ENCODE results near the gene NDP.
"Not testable (repeated sequence)": the region's sequence is repeated elsewhere in the genome, so short reads cannot be mapped to it uniquely, and the experiment has no call there.

Gene NDP

DNA sequence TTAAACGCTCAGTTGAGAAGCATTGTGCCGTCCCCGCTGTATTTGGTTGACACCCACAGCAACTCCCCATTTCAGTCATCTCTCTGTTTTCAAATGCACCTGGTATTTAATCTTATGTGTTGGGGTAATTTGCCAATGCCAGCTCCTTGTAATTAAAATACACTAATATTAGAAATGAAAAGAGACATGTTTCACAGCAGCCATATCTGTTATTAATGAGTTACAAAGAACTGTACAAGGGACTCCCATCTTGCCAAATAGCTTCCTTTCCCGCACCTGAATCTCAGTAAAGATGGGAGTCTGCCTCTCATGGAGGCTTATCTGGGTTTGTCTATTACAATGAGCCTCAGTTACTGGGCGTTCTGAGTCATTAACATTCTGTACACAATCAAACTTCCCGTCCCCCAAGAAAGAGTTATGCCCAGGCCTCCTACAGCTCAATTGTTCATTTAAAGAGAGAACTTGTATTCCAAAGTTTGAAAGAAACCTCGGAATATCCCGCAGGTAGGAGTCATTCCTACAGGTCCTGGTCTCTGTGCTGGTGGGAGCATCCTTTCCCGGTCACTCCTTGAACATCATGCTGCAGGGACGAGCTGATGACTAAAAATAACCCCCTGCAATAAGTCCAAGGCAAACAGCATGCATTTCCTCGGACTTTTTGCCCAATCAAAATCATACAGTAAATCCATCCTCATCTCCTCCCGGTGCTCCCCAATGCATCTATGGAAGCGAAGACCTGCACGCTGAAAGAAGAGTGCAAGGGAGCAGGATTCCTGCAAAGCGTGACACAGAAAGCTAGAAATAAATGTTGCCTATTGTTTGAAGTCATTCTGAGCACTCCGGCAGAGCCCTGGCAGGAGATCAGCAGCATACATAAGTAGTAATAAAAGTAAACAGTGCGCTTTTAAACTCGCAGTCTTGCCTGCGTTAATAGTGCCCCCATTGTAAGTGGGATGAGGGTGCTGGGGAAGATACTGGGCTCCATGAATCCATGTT is 926 bp downstream of the NDP start:
- no peak for DNase-seq (ENCODE audit: low read depth in 2 of 2)

DNA sequence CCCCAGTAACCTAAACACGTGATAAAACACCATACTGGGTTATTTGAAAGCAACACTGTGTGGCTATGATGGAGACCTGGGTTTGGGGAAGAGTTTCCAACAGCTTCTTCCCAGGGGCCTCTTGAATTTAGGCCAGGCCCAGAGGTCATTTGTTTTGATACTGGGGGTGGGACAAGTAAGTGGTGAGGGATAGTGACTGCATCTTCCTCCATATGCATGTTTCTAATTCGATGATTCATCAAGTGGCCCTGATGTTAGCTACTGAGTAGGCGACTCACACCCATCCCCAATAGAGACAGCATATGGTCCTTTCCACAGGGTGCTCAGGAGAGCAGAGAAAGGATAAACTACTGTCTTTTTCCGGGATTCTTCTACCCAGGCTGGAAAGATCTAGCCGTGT is 2.7 kb downstream of the NDP start:
- DNase-seq (ENCODE audit: low read depth in 2 of 2), result no peak

DNA sequence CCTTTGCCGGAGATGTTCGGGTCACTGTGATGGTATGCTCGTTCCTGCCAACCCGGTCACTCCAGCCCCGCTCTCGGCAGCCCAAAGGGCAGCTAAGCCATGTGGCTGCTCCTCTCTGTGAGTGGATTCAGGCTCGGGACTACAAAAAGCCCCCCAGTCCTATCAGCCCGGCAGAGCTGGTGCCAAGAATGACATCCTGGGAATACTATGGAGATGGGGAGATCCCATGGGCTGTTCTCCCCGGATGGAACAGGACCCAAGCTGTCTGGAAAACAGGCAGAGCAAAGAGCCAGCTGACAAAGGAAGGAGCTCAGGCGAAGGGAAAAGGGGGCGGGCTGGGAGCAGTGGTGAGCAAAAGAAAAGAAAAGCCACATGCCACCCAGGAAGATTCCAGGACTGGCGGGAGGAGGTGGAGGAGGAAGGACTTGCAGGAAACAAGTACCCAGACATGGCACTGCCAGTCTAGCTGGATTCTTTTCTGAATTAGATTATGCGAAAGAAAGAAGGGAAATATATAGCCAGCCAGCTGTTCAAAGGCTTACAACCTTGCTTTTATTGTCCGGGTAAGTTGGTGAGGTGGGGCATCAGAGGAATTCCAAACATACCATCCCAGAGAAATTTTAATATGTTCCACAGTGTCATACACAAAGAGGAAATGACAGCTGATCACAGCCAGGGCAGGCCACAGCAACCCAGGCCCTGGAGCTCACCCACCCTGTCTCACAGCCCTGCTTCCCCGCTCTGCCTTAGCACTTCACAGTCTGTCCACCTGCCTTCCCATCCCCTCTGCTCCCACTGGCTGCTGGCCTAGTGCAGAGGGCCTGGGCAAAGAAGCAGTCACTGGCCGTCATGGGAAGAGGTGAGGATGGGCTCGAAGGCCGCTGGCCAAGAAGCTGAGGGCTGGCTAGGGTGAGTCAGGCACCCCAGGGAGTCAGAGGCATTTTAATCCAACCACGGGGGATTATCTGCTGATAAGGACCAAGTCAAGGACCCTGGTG is 3.4 kb downstream of the NDP start:
- DNase-seq (ENCODE audit: low read depth in 2 of 2), result no peak

DNA sequence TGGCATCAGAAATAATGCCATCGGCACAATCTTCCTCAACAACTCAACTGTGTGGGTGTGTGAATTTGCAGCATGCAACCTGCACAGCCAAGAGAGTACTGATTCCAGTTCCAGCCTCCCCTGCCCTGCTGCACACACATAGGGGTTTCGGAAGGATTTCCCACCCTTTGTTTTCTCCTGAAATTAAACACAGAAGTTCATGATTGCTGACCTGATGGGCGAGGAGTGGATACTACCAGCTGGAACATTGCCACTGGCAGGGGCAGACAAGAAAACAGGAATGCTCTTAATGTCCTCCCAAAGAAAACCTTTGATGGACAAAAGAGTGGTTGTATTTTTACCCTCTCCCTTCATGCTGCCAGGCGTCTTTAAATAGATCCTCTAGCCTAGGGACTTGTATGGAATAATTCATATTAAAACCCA is 4.8 kb downstream of the NDP start:
- no peak for DNase-seq (ENCODE audit: low read depth in 2 of 2)

DNA sequence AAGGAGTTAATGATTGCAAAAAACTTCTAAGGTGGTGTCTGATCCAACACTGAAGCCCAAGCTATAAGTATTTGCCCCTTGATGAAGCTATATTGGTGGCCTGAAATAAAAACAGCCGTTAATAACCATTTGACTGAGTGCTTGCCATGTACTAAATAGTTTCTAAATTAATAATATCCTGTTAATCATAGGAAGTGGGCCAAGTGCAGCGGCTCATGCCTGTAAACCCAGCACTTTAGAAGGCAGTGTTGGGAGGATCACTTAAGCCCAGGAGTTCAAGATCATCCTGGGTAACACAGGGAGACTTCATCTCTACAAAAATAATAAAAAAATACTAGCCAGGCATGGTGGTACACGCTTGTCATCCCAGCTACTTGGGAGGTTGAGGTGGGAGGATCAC is 8.3 kb downstream of the NDP start:
- DNase-seq (ENCODE audit: low read depth in 2 of 2), result no peak

DNA sequence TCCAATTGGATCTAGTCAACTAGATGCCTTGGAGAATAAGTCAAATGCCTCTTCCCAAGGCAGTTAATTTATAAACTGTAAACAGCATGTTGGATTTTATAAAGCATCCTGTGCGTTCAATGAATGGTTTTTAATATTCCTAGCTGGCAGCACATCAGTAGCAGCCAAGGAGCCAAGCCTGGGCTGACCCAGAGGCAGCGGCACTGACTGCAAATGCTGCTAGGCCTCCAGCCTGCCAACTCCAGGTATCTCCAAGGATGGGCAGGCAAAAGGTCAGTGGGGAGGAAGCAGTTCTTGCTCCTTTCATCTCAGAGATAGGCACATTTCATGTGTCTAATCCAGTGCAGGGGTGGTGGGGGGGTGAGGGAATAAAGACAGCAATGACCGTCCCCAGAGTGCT is 9.5 kb downstream of the NDP start:
- DNase-seq (ENCODE audit: low read depth in 2 of 2), result no peak

DNA sequence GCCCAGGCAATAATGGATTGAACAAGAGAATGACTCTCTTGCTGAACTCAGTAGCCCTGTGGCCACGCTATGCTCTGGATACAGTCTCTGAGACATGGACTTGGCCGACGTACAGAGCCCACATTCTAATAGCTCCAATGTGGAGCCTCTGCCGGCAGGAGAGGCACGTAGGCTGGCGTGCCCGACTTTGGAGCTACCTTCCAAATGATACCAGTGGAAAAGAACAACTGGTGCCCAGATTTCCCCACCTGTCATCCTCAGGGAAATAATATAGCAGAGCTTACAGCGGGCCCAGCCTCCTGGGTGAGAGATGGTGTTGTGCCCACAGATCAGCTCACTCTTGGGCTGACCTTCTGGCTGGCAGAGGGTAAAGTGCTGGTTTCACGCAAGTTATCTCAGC is 10.6 kb downstream of the NDP start:
- DNase-seq (ENCODE audit: low read depth in 2 of 2), result no peak

DNA sequence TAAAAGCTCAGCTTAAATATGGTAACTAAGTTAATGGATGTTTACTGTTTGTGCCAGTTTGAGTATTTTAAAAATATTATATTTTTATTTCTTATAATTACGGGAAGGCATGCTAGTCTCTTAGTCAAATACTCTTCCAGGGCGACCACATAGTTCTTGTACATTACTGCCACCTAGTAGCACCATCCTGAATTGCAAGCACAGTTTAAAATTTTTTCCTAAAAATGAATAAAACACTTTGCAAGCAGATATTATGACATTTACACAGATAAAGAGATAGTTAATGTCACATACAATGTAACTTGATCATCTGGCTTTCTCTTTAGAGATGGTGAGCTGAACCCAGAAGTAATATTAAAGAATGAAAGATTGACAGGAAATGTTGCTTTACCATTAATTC is 11.5 kb downstream of the NDP start:
- no peak for DNase-seq (ENCODE audit: low read depth in 2 of 2)

DNA sequence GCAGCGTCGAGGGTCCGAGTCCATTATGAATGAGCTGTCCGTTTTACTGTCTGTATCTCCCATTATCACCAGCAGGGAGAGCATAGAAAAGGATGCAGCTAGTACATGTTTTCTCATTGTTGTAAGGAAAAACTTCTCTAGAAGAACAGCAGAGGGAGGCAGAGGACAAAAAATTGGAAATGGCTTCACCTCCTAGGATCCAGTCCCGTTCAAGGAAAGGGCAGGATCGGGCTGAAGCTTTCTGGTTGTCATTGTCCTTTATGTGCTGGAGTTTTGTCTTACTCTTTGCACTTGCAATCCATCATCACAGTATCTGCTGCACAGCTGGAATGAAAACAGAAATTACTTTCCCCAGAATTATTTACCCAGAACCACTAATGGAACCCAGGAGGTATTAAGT is 14.7 kb downstream of the NDP start:
- DNase-seq (ENCODE audit: low read depth in 2 of 2), result no peak

DNA sequence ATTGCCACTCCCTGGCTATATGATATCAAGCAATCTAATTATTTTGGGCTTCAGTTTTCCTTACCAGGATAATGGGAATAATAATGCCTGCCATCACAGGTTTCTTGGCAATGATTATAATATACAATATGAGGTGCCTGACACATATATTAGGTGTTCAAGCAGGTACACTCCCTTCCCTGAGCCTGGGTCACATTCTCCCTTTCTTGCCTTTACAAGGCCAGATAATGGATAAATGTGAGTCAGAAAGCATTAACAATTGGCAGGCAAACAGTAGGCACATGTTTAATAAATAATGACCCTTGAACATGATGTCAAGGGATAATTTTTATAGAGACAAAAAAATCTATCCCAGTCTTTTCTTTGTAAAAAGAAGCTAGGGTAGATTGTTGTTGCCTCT is 17.2 kb downstream of the NDP start:
- DNase-seq (ENCODE audit: low read depth in 2 of 2), result no peak

DNA sequence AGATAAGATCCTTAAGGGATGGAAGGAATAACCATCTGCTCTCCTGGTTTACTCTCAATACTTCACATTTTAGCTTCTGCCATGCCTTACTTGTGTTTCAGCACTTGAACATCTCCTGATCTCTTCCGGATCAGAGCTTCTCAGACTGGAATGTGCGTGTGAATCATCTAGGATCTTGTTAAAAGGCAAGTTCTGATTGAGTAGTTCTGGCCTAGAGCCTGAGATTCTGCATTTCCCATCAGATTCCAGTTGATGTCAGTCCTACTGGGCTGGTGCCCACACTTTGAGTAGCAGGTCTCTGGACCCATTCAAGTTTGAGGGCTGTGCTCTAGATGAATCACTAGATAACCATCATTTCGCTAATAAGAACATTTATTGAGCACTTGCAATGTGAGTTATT is 20.0 kb downstream of the NDP start:
- DNase-seq (ENCODE audit: low read depth in 2 of 2), result no peak

DNA sequence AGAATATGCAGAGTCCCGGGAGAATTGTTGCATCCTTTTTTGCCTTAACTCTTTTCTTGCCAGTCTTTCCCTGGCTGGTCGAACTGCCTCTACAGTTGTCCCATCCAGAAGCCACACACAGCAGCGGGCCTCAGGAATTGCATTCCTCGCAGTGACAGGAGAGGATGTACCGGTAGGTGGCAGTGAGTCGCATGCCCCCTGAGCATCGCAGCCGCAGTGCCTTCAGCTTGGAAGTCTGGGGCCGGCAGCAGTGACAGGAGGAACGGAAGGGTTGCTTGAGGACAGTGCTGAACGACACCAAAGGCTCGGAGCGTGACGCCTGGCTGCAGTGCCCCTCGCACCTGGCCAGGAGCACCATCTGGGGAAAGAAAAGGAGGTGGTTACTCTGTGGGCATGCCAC is 23.5 kb downstream of the NDP start:
- peak in 1 of 2 donors; percentile 7 for DNase-seq (ENCODE audit: low read depth in 2 of 2)

DNA sequence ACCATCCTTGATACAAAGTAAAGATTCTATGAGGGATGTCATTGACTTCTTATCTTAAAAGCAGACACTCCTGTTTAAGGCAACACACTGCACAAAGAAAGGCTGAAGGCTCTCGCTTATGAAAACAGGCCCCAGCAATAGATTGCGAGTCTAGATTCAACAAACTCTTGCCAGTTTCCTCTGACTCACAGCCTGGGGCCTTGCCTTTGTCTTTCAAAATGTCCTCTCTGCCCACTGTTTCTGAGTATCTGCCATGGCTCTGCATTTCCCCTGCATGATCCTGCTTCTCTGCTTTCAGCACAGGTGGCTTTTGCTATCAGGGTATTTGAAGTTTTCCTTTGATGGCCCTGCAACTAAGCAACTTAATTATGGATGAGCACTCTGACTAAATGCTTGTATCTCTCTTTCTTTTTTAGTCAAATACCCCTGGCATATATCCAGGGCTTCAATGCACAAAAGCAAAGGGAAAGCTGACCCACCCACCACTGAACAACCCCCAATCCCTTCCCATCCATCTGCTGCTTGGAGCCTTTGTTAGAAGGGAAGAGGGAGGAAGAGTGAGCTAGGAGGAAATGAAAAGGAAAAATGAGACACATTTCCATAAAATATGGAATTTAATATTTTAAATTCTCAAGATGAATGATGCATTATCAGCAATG is 32.2 kb downstream of the NDP start:
- DNase-seq (ENCODE audit: low read depth in 2 of 2), result no peak

DNA sequence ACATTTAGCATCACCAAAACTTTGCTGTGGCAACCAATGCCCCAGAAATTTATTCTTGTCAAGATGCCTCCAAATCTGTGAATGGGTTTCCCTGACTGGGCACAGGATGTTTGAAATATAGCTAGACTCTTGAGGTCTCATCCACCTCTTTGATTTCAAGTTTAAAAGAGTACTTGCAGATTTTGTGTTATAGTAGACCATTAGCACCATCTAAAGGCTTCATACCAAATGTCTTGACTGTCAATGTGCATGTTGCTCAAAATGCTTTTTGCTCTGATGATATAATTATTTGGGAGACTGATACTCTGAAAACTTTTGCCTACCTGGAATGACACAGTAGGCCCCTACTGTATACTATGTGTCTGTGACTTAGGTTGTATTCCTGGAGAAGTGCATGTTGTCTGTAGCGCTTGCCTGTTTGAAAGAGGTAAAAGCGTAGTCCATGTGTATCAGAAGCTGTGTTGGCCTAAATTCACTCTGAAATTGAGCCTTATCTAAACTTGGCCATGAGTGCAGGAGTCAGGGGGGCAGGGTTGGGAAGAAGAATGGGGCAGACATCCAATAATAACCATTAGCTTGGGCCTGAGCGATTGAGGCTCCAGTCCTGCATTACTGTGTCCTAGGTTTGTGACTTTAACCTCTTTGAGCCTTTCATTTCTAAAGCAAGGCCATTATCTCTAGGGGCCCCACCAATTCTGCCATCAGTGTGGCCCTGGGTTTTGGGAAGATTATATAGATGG is 33.8 kb downstream of the NDP start:
- DNase-seq (ENCODE audit: low read depth in 2 of 2), result no peak

DNA sequence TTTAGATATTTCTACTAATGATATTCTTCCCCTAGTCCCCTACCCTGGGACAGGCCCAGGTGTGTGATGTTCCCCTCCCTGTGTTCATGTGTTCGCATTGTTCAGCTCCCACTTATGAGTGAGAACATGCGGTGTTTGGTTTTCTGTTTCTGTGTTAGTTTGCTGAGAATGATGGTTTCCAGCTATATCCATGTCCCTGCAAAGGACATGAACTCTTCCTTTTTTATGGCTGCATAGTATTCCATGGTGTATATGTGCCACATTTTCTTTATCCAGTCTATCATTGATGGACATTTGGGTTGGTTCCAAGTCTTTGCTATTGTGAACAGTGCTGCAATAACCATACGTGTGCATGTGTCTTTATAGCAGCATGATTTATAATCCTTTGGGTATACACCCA is 51.2 kb downstream of the NDP start:
- DNase-seq (ENCODE audit: low read depth in 2 of 2), result not testable (repeated sequence)

DNA sequence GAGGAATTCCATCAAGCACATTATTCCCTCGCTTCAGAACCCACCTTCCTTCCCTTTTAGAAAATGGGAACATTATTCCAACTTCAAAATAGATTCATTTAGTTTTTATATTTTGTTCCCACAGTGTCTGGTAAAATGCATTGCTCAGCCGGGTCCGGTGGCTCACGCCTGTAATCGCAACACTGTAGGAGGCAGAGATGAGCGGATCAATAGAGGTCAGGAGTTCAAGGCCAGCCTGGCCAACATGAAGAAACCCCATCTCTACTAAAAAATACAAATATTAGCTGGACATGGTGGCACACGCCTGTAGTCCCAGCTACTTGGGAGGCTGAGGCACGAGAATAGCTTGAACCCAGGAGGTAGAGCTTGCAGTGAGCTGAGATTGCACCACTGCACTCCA is 62.4 kb downstream of the NDP start:
- DNase-seq (ENCODE audit: low read depth in 2 of 2), result not testable (repeated sequence)

DNA sequence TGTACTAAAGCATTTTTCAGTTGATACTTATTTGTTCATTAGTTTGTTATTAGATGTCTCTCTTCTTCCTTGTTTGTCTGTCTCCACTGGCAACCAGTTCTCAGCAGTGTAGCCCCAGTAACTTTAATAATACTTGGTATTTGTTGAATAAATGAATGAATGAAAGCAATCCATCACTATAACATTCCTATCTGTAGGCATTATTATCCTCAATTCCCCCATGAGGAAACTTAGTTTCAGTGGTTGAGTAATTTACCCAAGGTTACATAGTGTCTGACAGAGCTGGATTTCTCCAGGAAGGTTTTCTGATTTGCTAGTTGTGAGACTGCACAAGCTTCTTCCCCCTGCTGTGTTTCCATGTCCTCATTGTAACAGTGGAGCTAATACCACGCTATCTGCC is 63.2 kb downstream of the NDP start:
- no peak for DNase-seq (ENCODE audit: low read depth in 2 of 2)

DNA sequence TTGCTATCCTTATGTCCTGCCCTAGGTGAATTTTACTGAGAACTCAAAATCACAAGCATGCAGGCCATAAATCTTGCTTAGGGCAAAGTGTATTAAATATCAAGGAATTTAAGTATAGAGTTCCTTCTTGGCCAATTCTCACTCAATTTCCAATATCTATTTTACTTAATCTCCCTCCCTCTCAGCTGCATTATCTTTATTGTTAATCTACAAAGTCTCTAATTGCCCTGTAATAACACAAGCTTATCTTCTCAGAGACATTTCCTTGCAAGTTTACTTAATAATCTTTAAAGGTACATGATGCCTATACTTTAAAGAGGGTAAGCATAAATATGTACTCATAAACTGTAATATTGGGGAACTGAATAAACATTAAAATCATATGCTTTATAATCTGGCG is 64.0 kb downstream of the NDP start:
- no peak for DNase-seq (ENCODE audit: low read depth in 2 of 2)

DNA sequence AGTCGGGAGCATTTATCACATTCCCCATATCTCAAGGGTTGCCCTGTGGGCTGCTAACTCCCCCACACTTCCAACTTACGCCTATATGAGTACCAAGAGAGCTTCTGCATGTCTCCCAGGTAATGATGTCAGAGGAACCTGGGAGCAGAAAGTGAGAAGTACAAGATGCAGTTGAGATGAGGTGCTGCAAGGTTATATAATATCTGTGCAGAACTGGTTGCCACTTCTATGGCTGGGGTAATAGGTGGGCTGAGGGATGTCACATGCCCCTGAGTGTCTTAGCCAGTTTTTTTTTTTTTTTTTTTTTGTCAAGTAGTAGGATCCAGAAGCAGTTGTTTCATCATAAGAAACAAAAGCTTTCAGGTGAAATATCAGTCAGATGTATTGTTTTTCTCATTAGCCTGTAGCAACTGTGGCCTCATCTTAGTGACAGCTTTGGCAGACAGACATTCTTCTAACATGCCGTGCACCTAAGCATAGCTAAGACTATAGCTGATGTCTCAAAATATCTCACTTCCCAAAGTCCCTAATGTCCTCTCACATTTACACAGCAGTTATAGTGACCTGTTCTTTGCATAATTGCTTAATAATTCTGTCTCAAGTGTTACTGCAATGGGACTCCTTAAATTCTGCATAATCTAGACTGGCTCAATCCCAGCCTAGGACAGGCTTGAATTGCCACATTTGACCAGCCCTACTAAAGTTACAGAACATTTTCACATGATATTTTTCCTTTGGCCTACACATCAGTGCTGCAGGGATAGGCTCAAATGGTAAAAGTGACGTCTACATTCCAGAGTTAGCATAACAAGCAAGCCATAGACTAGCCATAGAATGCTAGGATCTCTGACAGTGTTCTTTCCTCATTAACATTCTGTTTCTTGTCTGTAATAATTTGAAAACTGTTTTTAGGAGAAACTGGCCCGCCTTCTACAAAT is 73.0 kb downstream of the NDP start:
- no peak for DNase-seq (ENCODE audit: low read depth in 2 of 2)

Data from stimulated activated CD8-positive, alpha-beta memory T cell treated with anti-CD3 and anti-CD28 coated beads, Interleukin-7, amount 100 ng/mL, for 4 hours (primary cell).